MM.1S (cell line): Measurements from ENCODE around the gene FBXO24.

Experiments used
- DNase-seq: peaks from one replicate; pipeline ENCODE4 v3.0.0-alpha.2; 2015
- H2AFZ ChIP-seq: fragments of 300-600 bp; sonication (generic); 2 replicates; pipeline ENCODE4 v1.6.0; 2016; ENCODE audit warnings: antibody characterized with exemption, low read length
- H3F3A ChIP-seq: fragments of 300-600 bp; sonication (generic); 2 replicates; pipeline ENCODE4 v1.6.1; 2016; ENCODE audit warnings: mild to moderate bottlenecking, antibody characterized with exemption, low read length, moderate library complexity, mixed read lengths; ENCODE audit not compliant: insufficient read depth
- H3K27ac ChIP-seq: fragments of 300-600 bp; sonication (generic); 2 replicates; pipeline ENCODE4 v1.5.1; 2016; ENCODE audit warnings: mild to moderate bottlenecking, low read length
- H3K27me3 ChIP-seq: fragments of 300-600 bp; sonication (generic); replicated peaks from 2 replicates; pipeline ENCODE4 v1.6.0; 2016; ENCODE audit warnings: low read length; ENCODE audit not compliant: insufficient read depth
- H3K36me3 ChIP-seq: fragments of 300-600 bp; sonication (generic); replicated peaks from 2 replicates; pipeline ENCODE4 v1.6.1; 2016; ENCODE audit warnings: mild to moderate bottlenecking, low read length, mixed read lengths; ENCODE audit not compliant: insufficient read depth
- H3K4me1 ChIP-seq: fragments of 300-600 bp; sonication (generic); 2 replicates; pipeline ENCODE4 v1.6.1; 2016; ENCODE audit warnings: low read length, mixed read lengths
- H3K4me2 ChIP-seq: fragments of 300-600 bp; sonication (generic); 2 replicates; pipeline ENCODE4 v1.6.0; 2016; ENCODE audit warnings: low read depth, low read length
- H3K4me3 ChIP-seq: fragments of 300-600 bp; sonication (generic); 2 replicates; pipeline ENCODE4 v1.5.1; 2016; ENCODE audit warnings: low read length, mixed read lengths
- H3K79me2 ChIP-seq: fragments of 300-600 bp; sonication (generic); 2 replicates; pipeline ENCODE4 v1.6.1; 2016; ENCODE audit warnings: mixed run types, low read length, mixed read lengths
- H3K9ac ChIP-seq: fragments of 300-600 bp; sonication (generic); 2 replicates; pipeline ENCODE4 v1.6.1; 2016; ENCODE audit warnings: low read length, mixed read lengths
- H3K9me2 ChIP-seq: fragments of 300-600 bp; sonication (generic); replicated peaks from 2 replicates; pipeline ENCODE4 v1.6.1; 2016; ENCODE audit warnings: mild to moderate bottlenecking, low read length, mixed read lengths; ENCODE audit not compliant: insufficient read depth
- H3K9me3 ChIP-seq: fragments of 300-600 bp; sonication (generic); replicated peaks from 2 replicates; pipeline ENCODE4 v1.6.1; 2016; ENCODE audit warnings: mild to moderate bottlenecking, low read length, mixed read lengths; ENCODE audit not compliant: insufficient read depth
- H4K20me1 ChIP-seq: fragments of 300-600 bp; sonication (generic); 2 replicates; pipeline ENCODE4 v1.6.1; 2016; ENCODE audit warnings: mild to moderate bottlenecking, low read length, moderate library complexity, mixed read lengths; ENCODE audit not compliant: insufficient read depth
- CTCF ChIP-seq: fragments of 300-600 bp; sonication (generic); IDR thresholded peaks from 2 replicates; pipeline ENCODE4 v1.5.1; 2016; ENCODE audit warnings: antibody characterized with exemption, low read length, mixed read lengths
- EZH2 ChIP-seq: fragments of 300-600 bp; sonication (generic); optimal IDR thresholded peaks from 2 replicates; pipeline ENCODE3; 2017; ENCODE audit warnings: low read depth, mild to moderate bottlenecking, antibody characterized with exemption, low read length, mixed read lengths
- EZH2phosphoT487 ChIP-seq: fragments of 300-600 bp; sonication (generic); IDR thresholded peaks from 2 replicates; pipeline ENCODE4 v1.6.1; 2018; ENCODE audit warnings: antibody characterized with exemption, low read length

FBXO24 gene

GRCh38 chr7:100620239-100620638 is 34.1 kb downstream of the FBXO24 start:
- Histone ChIP-seq H3K4me1 (no peaks in the 10 kb centered on the region), H3K9ac (no peak overlapping the region), H3K9me2 (no peaks in the 10 kb centered on the region), H3K4me2 (no peak overlapping the region), H3K9me3 (no peaks in the 10 kb centered on the region), H3K27me3 (peaks cover 92% of the 10 kb centered on the region), H3K4me3 (no peak overlapping the region), H4K20me1 (no peaks in the 10 kb centered on the region), H3K79me2 (no peaks in the 10 kb centered on the region), H3F3A (no peaks in the 10 kb centered on the region), H3K36me3 (no peaks in the 10 kb centered on the region), H2AFZ (no peak overlapping the region), H3K27ac (no peak overlapping the region)
- DNase-seq, result no peak
- TF ChIP-seq EZH2phosphoT487 (no peak), EZH2 (no peak), CTCF (no peak)

DNA sequence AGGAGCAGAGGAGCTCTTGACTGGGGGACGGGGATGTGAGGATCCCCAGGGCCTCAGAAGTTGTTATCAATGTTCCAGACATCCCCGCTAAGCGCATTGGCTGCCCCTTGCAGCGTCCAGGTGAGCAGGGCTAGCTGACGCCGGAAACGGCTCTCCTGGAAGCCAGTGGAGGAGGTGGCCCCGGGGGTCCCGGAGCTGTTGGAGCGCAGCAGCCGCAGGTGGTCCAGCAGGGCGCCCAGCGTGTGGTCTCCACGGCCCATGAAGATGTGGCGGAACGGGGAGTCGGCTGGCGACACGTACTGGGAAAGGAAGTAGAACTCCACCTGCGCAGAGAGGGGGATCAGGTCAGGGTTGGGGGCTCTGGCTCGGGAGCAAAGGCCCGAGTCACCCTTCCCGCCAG is 34.7 kb downstream of the FBXO24 start:
- no peak for DNase-seq
- Histone ChIP-seq H3K9me2 (no peaks in the 10 kb centered on the region), H3K4me2 (no peak overlapping the region), H2AFZ (no peak overlapping the region), H3K36me3 (no peaks in the 10 kb centered on the region), H4K20me1 (no peaks in the 10 kb centered on the region), H3K9me3 (no peaks in the 10 kb centered on the region), H3K79me2 (no peaks in the 10 kb centered on the region), H3F3A (no peaks in the 10 kb centered on the region), H3K27me3 (peaks cover 92% of the 10 kb centered on the region), H3K4me3 (no peak overlapping the region), H3K27ac (no peak overlapping the region), H3K4me1 (no peaks in the 10 kb centered on the region), H3K9ac (no peak overlapping the region)
- TF ChIP-seq EZH2 (no peak), CTCF (no peak), EZH2phosphoT487 (no peak)

DNA sequence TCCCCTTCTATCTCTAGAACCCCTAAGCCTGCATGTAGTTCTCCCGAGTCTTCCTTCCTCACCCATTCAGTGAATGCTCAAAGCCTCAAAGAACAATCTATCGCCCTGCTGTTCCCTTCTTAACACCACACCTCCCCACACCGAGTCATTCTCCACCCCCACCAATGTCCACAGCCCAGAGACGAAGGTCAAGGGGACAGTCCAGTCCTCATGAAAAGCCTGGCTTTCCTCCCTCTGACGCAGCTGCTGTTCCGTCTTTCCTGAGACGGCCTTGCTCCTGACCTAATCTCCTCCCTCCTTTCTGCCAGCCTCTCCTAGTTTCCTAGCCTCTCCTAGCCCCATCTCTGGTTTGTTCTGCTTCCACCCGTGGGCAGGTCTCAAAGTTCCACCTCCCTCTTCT is 35.4 kb downstream of the FBXO24 start:
- no peak overlapping the region for H3K4me2 ChIP-seq
- no peak for DNase-seq
- H3K27me3 ChIP-seq, result peaks cover 92% of the 10 kb centered on the region
- H3K9me3 ChIP-seq, result no peaks in the 10 kb centered on the region
- H3K4me3 ChIP-seq, result no peak overlapping the region
- no peaks in the 10 kb centered on the region for H3K79me2 ChIP-seq
- no peaks in the 10 kb centered on the region for H3F3A ChIP-seq
- no peaks in the 10 kb centered on the region for H3K9me2 ChIP-seq
- no peaks in the 10 kb centered on the region for H3K4me1 ChIP-seq
- no peak overlapping the region for H2AFZ ChIP-seq
- no peak for TF ChIP-seq EZH2phosphoT487
- no peak for TF ChIP-seq CTCF
- no peaks in the 10 kb centered on the region for H4K20me1 ChIP-seq
- H3K9ac ChIP-seq, result no peak overlapping the region
- H3K27ac ChIP-seq, result no peak overlapping the region
- no peaks in the 10 kb centered on the region for H3K36me3 ChIP-seq
